Body of pancreas (tissue), 4 donors: ENCODE results near the gene TPCN2. TPM values are rescaled to one million over a fixed set of nuclear protein-coding genes. Genes with fewer than 3 reads are reported as not detected.
A peak's percentile ranks its signal among the peaks of the same experiment; 100 is the strongest.

ENCODE experiments used
- ATAC-seq: fragments of 150-250 bp; one replicate; pipeline ENCODE4 v1.9.1; 2016
- DNase-seq, 4 donors: peaks; one replicate each; pipeline ENCODE4 v3.0.0-alpha.2; 2019
- H3K27ac ChIP-seq, 4 donors: fragments of 200-600 bp; sonication (generic); 1 replicate in 3 of 4; 2 replicates in 1 of 4; pipeline versions ENCODE4 v1.5.1 to v1.6.1; 2016 to 2019; ENCODE audit warnings: mild to moderate bottlenecking in 1 of 4, mixed read lengths in 1 of 4, moderate library complexity in 1 of 4
- H3K27me3 ChIP-seq, 2 donors: fragments of 200-600 bp; sonication (generic); one replicate each; pipeline ENCODE4 v1.6.0; 2016; ENCODE audit warnings: mild to moderate bottlenecking in 1 of 2
- H3K36me3 ChIP-seq, 2 donors: fragments of 200-600 bp; sonication (generic); replicated peaks in 1 of 2; 2 replicates each; pipeline ENCODE4 v1.5.1; 2016; ENCODE audit warnings: low read depth in 2 of 2; ENCODE audit not compliant: insufficient read depth in 1 of 2
- H3K4me1 ChIP-seq: fragments of 200-600 bp; sonication (generic); one replicate; pipeline ENCODE4 v1.6.0; 2016
- H3K4me3 ChIP-seq, 2 donors: fragments of 200-600 bp; sonication (generic); 1 replicate in 1 of 2; 2 replicates in 1 of 2; pipeline ENCODE4 v1.5.1; 2016 to 2019
- H3K9me3 ChIP-seq, 3 donors: fragments of 200-600 bp; sonication (generic); 1 replicate in 2 of 3; 2 replicates in 1 of 3; pipeline ENCODE4 v1.5.1; 2016
- CTCF ChIP-seq, 7 experiments: fragments of 450-650 bp in 4 of 7; fragments of 200-600 bp in 3 of 7; sonication (generic) in 3 of 7; IDR thresholded peaks; one replicate each; pipeline ENCODE4 v1.5.1; 2016 to 2019; ENCODE audit warnings: antibody characterized with exemption in 7 of 7
- POLR2A ChIP-seq, 3 donors: fragments of 450-650 bp; IDR thresholded peaks; one replicate each; pipeline ENCODE4 v1.6.1; 2016; ENCODE audit warnings: antibody characterized with exemption in 3 of 3, mild to moderate bottlenecking in 2 of 3
- WGBS, 2 donors: methylation state at CpG; one replicate each; pipeline ENCODE4 v1.1.5; 2017; 5-methylcytosine and 5-hydroxymethylcytosine counted together
- intact Hi-C: fragments of 100-400 bp; cut with DNase I; formaldehyde crosslinking; loops from one replicate; pipeline ENCODE4 v1.15.1; 2023
- total RNA-seq, 2 donors: library from RNA; depleted of rRNA; stranded (reverse); fragments of >200 nt; gene quantifications; one replicate each; pipeline ENCODE4 v1.1.0, GENCODE V29; 2016

Gene TPCN2
- total RNA-seq, 2 donors from 2014 or later: 10.9 to 18.9 TPM

DNA sequence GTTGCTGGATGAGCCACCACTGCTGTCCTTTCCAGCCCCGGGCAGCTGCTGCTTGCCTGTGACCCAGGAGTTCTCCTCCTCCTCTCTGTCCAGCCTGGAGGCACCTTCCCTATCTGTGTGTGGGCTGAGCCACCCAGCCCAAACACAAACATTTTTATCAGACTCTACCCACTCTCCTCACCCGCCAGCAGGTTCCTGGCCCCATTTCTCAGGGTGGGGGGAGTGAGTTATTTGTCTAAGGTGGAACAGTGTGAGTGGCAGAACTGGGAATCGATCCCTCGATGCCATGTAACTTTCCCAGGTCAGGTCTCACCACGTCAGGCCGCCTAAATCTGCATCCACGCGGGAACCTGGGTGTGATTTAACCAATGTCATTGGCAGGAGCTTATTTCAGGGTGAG is 86.2 kb downstream of the TPCN2 start:
- no peaks in the 10 kb centered on the region for H3K9me3 ChIP-seq
- TF ChIP-seq POLR2A (IDR thresholded peaks at IDR 0.05) (no peak), CTCF (IDR thresholded peaks at IDR 0.05) (no peak)
- H3K27ac ChIP-seq: peak overlapping the region in 1 of 4 donors; percentile 8
- peaks cover 18% of the 10 kb centered on the region for H3K4me1 ChIP-seq
- no peaks in the 10 kb centered on the region for H3K36me3 ChIP-seq
- ATAC-seq (no peak), DNase-seq (peak in 2 of 4 donors; percentile 9 to 13)
- intact Hi-C loops: no loop called here
- H3K27me3 ChIP-seq: no peaks in the 10 kb centered on the region
- WGBS, 2 donors: 18 to 43% methylated on average over 8 of the region's 8 CpGs
- no peak overlapping the region for H3K4me3 ChIP-seq

DNA sequence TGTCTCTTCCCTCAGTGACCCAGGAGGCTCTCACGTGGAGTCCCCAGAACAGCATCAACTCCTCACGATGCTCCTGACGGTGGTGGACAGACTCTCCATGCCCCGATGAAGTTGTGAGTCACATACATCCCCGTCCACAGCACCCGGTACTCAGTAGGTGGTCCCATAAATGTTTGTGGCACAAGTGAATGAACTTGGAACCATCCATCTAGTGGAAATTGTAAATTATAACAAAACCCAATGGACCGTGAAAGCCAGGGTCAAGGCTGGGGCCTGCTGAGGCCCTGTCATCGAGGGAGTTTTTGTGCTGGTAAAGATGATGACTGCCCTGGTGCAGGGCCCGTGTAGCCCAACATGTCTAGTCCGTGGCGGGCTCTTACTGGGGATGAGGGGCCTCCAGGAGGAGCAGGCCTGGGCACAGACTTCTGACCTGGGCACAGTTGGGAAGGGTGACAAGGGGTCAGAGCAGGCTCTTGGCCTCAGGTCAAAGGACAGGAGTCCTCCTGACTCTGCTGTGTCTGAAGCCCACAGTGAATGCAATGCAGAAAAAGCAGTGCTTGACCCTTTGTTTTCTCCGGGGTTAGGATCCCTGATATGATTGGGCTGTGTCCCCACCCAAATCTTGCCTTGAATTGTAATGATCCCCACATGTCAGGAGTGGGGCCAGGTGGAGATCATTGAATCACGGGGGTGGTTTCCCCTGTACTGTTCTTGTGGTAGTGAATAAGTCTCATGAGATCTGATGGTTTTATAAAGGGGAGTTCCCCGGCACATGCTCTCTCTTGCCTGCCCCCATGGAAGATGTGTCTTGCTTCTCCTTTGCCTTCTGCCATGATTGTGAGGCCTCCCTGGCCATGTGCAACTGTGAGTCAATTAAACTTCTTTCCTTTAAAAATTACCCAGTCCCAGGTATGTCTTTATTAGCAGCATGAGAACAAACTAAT is 87.0 kb downstream of the TPCN2 start:
- peak in 2 of 4 donors; percentile 1 to 6 for DNase-seq
- intact Hi-C loops: no loop called here
- Histone ChIP-seq H3K36me3 (no peaks in the 10 kb centered on the region), H3K27me3 (no peaks in the 10 kb centered on the region), H3K27ac (peak overlapping the region in 1 of 4 donors; percentile 8), H3K4me1 (peaks cover 18% of the 10 kb centered on the region), H3K4me3 (no peak overlapping the region), H3K9me3 (no peaks in the 10 kb centered on the region)
- TF ChIP-seq CTCF (IDR thresholded peaks at IDR 0.05): no peak
- no peak for TF ChIP-seq POLR2A (IDR thresholded peaks at IDR 0.05)
- 84 to 89% methylated on average over 10 to 14 of the region's 14 CpGs for WGBS, 2 donors
- no peak for ATAC-seq

DNA sequence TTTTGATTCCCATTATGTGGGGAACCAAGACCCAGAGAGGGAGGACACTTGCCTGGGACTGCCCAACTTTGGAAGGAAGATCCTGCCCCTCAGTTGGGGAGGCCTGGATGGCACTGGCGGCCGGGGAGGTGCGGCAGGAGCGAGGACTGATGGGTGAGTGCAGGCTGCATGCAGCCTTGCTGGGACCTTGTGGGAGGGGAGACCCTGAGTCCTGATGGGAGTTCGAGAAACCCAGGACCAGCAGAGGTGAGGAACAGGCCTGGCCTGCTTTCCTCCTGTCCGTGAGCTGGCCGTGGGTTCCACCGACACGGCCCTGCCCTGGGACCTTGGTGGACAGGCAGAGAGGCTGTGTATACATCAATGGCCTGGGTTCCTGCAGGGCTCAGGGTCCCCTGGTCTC is 87.7 kb downstream of the TPCN2 start:
- peak in 1 of 4 donors; percentile 7 for DNase-seq
- intact Hi-C loops: no loop called here
- ATAC-seq: no peak
- Histone ChIP-seq H3K4me3 (no peak overlapping the region), H3K9me3 (no peaks in the 10 kb centered on the region), H3K4me1 (peaks cover 12% of the 10 kb centered on the region), H3K27me3 (no peaks in the 10 kb centered on the region), H3K27ac (no peak overlapping the region), H3K36me3 (no peaks in the 10 kb centered on the region)
- 96% methylated on average over 4 of the region's 9 CpGs for WGBS, 2 donors
- no peak for TF ChIP-seq POLR2A (IDR thresholded peaks at IDR 0.05)
- TF ChIP-seq CTCF (IDR thresholded peaks at IDR 0.05): no peak

- no peak overlapping the region for H3K27ac ChIP-seq
- H3K36me3 ChIP-seq: no peaks in the 10 kb centered on the region
- H3K4me3 ChIP-seq: no peak overlapping the region
- intact Hi-C loops: no loop called here
- WGBS, 2 donors: 87% methylated on average over 5 to 8 of the region's 8 CpGs
- no peak for TF ChIP-seq CTCF (IDR thresholded peaks at IDR 0.05)
- TF ChIP-seq POLR2A (IDR thresholded peaks at IDR 0.05): no peak
- H3K27me3 ChIP-seq: no peaks in the 10 kb centered on the region
- H3K4me1 ChIP-seq: peaks cover 6% of the 10 kb centered on the region
- H3K9me3 ChIP-seq: no peaks in the 10 kb centered on the region
- DNase-seq: peak in 1 of 4 donors; percentile 13
- ATAC-seq: no peak
These were observed 88.6 kb downstream of the TPCN2 start for GRCh38 chr11:69137151-69137844.
